Measurements from ENCODE around the gene SLC12A8.
"Not testable (repeated sequence)": the region's sequence is repeated elsewhere in the genome, so short reads cannot be mapped to it uniquely, and the experiment has no call there.

The SLC12A8 gene

DNA sequence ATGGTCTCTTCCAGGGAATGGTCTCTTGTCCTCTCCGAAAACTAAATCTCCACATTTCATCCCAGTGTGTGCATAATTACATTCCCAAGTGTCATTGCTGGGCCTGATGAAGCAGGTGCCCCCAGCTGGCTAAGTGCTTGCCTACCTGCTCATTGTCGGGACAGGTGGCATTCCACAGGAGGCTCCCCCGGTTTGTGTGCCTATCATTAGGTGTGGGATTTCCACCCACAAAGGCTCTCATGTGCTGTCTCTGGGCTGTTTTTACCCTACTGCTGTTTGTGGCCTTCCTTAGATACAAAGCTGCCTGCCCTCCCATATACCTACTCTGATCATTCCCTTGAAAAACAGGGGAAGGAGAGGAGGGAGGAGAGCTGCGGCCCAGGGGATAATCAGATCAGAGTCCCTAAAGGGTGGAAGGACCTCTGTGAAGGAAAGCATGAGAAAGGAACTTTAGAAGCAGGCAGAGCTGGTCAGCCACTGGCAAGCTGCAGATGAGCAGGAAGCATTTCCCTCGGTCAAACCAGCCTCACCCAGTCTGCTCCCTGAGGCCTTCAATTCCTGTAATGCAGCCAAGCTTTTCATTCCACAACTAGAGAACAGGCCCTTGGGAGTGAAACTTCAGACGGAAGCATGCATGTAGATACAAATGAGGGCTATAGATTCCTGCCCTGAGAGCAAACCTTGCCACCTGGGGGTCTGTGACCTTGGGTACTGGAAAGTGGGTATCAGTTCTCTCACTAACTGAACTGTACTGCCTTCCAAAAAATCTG, 96.1 kb downstream of the SLC12A8 start:
- DNase-seq, result no peak

GRCh38 chr3:125115640-125116039, 96.9 kb downstream of the SLC12A8 start:
- no peak for DNase-seq

DNA sequence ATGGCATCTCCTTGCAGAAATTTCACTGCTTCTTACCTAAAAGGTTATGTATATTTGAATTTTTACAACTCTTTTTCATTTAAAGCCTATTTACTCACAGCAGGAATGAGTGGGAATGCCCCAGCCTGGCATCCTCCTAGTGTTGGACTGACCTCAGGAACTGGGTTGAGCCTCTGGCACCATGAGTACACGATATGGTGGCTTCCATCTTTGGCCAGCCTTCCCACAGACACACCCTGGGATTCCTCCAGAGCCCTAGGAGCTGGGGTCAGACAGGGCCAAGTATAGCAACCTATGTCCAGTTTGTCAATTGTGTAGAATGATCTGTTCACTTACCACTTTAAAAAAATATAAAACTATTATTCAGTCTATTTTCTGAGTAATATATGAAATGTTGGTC, 99.6 kb downstream of the SLC12A8 start:
- no peak for DNase-seq

GRCh38 chr3:125110876-125111480, 101.6 kb downstream of the SLC12A8 start:
- no peak for DNase-seq

DNA sequence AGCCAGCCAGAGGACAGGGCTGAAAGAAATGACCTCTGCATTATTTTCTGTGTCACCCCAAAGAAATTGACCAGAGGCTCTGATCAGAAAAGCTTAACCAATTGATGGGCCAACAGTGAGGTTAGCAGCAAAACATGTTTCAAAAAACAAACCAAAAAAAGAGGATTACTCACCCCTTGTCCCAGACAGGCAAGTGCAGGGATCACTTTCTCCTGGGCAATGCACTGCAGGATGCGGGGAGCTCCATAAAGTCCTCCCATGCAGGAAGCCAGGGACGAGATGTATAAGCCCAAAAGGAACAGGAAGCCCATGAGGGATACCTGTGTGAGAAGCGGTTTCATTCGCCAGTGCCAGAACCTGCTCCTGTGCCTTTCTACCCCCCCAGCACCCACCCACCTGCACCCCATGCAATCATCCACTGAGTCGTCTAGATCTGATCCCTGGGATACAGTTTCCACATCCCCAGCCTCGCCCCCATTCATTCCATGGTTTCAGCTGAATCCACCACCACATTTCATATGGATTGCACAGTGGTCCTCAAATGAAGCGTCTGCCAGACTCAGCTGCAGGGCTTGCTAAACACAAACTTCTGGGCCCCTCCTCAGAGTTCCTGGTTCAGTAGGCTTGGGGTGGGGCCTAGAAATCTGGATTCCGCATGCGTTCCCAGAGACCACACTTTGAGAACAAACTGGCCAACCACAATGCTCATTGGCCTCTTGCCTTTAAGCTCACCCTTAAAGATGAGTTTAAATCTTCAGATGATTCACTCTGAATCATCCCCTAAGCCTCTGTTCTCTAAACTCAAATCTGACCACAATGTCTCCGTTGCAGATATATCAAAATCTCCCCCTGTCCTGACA, 102.3 kb downstream of the SLC12A8 start:
- DNase-seq, result no peak

GRCh38 chr3:125109536-125109925, 103.0 kb downstream of the SLC12A8 start:
- no peak for DNase-seq

GRCh38 chr3:125108833-125109535, 103.6 kb downstream of the SLC12A8 start:
- no peak for DNase-seq

GRCh38 chr3:125107861-125108567, 104.5 kb downstream of the SLC12A8 start:
- DNase-seq, result no peak

GRCh38 chr3:125107363-125107762, 105.2 kb downstream of the SLC12A8 start:
- no peak for DNase-seq

DNA sequence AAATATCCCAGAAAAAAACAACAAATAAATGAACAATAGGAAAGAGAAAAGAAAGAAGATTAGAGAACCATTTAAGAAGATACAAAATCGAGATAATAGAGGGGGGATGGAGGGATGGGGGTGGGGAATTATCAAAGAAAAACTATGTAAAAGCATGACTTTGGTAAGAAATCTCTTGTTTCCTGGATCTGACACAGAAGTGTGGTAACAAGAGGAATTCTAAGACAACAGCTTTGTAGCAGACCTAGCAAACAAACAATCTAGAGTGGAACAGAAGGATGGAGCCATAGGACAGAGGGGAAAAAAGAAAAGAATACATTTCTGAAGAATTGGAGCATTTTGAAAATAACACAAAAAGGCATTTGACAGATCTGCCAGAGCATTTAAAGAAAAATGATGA, 107.4 kb downstream of the SLC12A8 start:
- no peak for DNase-seq

- no peak for DNase-seq
Observed at GRCh38 chr3:125104639-125105038, 107.9 kb downstream of the SLC12A8 start.

DNA sequence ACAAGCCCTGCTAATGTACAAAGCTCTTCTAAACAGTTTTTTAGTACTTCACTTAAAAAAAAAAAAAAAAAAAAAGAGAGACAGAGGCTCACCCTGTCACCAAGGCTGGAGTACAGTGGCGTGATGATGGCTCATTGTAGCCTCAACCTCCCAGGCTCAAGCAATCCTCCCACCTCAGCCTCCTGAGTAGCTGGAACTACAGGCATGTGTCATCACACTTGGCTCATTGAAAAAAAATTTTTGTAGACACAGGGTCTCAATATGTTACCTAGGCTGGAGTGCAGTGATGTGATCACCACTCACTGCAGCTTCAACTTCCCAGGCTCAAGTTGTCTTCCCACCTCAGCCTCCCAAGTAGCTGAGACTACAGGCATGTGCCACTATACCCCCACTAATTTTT, 109.1 kb downstream of the SLC12A8 start:
- DNase-seq, result no peak

- no peak for DNase-seq
Observed at GRCh38 chr3:125102470-125102869, 110.1 kb downstream of the SLC12A8 start.

DNA sequence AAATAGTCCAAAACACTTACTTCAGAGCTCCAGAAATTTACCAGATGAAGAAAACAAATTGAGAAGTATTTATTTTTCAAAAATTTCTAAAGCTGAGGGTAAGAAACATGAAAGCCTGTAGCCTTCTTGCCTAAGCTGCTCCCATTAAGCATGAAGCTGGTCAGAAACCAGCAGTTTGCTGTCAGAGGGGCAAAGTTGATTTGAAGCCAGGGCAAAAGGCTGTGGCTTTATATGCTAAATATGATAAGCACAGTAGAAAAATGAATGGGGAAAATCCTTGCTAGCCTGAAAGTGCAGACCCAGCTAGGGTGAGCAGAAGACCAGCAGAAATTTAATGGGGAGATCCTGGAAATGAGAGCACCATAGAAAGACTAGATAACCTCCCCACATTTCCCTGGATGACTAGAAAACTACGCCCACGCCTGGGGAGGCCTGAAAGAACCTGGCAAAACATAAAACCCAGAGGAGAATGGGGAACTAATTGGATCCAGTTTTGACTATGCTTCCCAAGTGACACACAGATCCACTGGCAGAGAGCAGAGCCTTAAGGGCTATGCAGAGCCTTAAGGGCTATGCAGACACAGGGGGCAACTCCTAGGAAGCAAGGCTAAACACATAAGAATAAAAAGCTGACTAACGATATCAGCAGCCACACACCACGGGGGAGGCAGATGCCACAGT, 113.8 kb downstream of the SLC12A8 start:
- DNase-seq, result no peak

DNA sequence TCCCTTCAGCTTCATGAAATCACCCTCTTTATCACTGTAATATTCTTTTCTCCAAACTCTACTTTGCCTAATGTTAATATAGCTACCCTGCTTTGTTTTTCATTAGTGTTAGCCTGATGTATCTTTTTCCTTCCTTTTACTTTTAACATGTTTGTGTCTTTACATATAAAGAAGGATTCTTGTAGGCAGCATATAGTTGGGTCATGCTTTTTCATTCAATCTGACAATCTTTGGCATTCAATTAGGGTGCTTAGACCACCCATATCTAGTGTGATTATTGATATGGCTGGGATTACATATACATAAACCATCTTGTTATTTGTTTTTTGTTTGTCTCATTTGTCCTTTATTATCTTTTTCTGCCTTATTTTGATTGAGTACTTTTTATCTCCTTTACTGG, 121.9 kb downstream of the SLC12A8 start:
- no peak for DNase-seq

DNA sequence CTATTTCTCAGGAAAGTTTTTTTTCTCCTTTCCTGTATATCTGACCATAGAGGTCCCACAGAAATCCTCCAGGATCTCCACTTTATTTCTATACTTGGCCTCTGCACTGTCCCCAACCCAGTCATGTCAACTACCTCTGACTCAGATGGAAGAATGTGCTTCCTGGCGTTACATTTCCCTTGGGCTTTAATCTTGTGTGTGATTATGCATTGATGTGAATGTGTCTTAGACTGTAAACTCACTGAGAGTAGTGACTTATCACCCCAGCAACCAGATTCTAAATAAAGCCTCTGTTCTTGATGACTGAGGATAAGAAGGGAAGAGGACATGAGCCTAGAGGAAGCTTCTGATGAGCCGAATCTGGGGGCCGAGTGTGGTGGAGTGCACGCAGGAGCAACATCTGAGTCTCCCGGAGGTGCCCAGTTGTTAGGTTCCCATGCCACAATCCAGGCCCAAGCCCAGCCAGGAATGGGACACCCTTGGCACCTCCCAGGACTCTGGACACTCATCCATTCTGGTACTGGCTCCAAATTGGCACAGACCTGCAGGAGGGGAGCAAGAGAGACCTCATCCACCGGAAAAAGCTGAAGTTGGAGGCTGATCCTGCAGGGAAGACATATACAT, 124.7 kb downstream of the SLC12A8 start:
- no peak for DNase-seq

GRCh38 chr3:125085166-125085565, 127.4 kb downstream of the SLC12A8 start:
- DNase-seq, result no peak

DNA sequence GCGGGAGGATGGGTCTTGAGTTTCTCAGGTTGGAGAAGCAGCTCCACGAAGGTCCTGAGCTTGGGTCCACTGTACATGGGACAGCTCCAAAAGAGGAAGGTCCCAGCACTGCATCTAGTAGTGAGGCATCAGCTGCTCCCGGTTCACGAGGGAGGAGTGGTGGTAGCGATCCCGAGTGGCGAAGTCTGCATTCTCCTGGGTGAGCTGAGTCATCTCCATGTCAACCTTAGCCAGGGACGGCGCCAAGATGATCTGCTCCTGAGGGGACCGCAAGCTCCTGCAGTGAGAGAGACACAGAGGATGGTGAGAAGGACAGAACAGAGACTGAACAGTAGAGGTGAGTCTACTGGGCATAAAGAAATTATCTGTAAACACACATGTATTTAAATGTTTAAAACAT, 128.8 kb downstream of the SLC12A8 start:
- no peak for DNase-seq

GRCh38 chr3:125082339-125082738, 130.2 kb downstream of the SLC12A8 start:
- DNase-seq, result not testable (repeated sequence)

- DNase-seq, result no peak
Observed at GRCh38 chr3:125080077-125080476, 132.5 kb downstream of the SLC12A8 start.
